Breast epithelium (tissue), 4 donors: ENCODE results near the gene KRT37. TPM values are rescaled to one million over a fixed set of nuclear protein-coding genes. Genes with fewer than 3 reads are reported as not detected.

Experiments used
- DNase-seq, 2 donors: peaks; one replicate each; pipeline ENCODE4 v3.0.0-alpha.2; 2019; ENCODE audit warnings: low spot score in 2 of 2
- H3K27ac ChIP-seq, 2 donors: fragments of 200-600 bp; sonication (generic) in 1 of 2; one replicate each; pipeline ENCODE4 v1.5.1; 2016 to 2019; ENCODE audit warnings: mild to moderate bottlenecking in 1 of 2
- H3K27me3 ChIP-seq, 2 donors: fragments of 200-600 bp; sonication (generic) in 1 of 2; one replicate each; pipeline versions ENCODE4 v1.5.1 to v1.6.0; 2017 to 2019; ENCODE audit warnings: control low read depth in 1 of 2, mild to moderate bottlenecking in 1 of 2
- H3K36me3 ChIP-seq: fragments of 200-600 bp; one replicate; pipeline ENCODE4 v1.5.1; 2019
- H3K4me1 ChIP-seq, 2 donors: fragments of 200-600 bp; sonication (generic); one replicate each; pipeline ENCODE4 v1.5.1; 2016 to 2019; ENCODE audit warnings: control low read depth in 1 of 2
- H3K4me3 ChIP-seq, 3 donors: fragments of 200-600 bp; sonication (generic); 1 replicate in 2 of 3; 2 replicates in 1 of 3; pipeline ENCODE4 v1.5.1; 2016 to 2019; ENCODE audit warnings: mild to moderate bottlenecking in 3 of 3, moderate library complexity in 2 of 3
- H3K9me3 ChIP-seq, 2 donors: fragments of 200-600 bp; sonication (generic) in 1 of 2; one replicate each; pipeline ENCODE4 v1.5.1; 2016 to 2019; ENCODE audit warnings: control low read depth in 1 of 2
- CTCF ChIP-seq, 3 donors: fragments of 450-650 bp; IDR thresholded peaks; one replicate each; pipeline ENCODE4 v1.5.1; 2016 to 2017; ENCODE audit warnings: antibody characterized with exemption in 3 of 3, mild to moderate bottlenecking in 3 of 3, moderate library complexity in 3 of 3
- POLR2A ChIP-seq: fragments of 450-650 bp; IDR thresholded peaks from one replicate; pipeline ENCODE4 v1.6.1; 2016; ENCODE audit warnings: antibody characterized with exemption, mild to moderate bottlenecking, moderate library complexity
- POLR2AphosphoS5 ChIP-seq, 3 donors: sonication (generic); formaldehyde crosslinking; IDR thresholded peaks; one replicate each; pipeline ENCODE4 v1.6.1; 2017; ENCODE audit warnings: antibody characterized with exemption in 3 of 3
- intact Hi-C: fragments of 100-400 bp; cut with DNase I; formaldehyde crosslinking; loops from one replicate; pipeline ENCODE4 v1.15.1; 2023; ENCODE audit warnings: low total_unique reads
- total RNA-seq, 3 donors: library from RNA; depleted of rRNA; stranded (reverse); fragments of >200 nt; gene quantifications; one replicate each; pipeline ENCODE4 v1.1.0, GENCODE V29; 2016

KRT37 gene
- total RNA-seq, 3 donors from 2014 or later: not detected

GRCh38 chr17:41440531-41441033 lies 16.2 kb upstream of the KRT37 start, which contains the start of gene KRT38:
Gene KRT38 (minus strand): TSS chr17:41440983. CDS start chr17:41440921, 62 bp downstream.
- TF ChIP-seq CTCF (IDR thresholded peaks at IDR 0.05) (no peak), POLR2AphosphoS5 (IDR thresholded peaks at IDR 0.05) (no peak), POLR2A (no peak)
- Histone ChIP-seq H3K27me3 (no peaks in the 10 kb centered on the region), H3K4me3 (no peak within 1 kb of the TSS), H3K27ac (no peak within 1 kb of the TSS), H3K36me3 (no peaks in the 10 kb centered on the region), H3K4me1 (no peaks in the 10 kb centered on the region), H3K9me3 (no peaks in the 10 kb centered on the region)
- intact Hi-C loops: no loop called here
- no peak for DNase-seq

GRCh38 chr17:41439375-41439774 lies 15.0 kb upstream of the KRT37 start:
- H3K27me3 ChIP-seq: no peaks in the 10 kb centered on the region
- H3K4me3 ChIP-seq: no peak overlapping the region
- intact Hi-C loops: no loop called here
- H3K4me1 ChIP-seq: no peaks in the 10 kb centered on the region
- TF ChIP-seq POLR2A: no peak
- no peak for TF ChIP-seq CTCF (IDR thresholded peaks at IDR 0.05)
- no peak for TF ChIP-seq POLR2AphosphoS5 (IDR thresholded peaks at IDR 0.05)
- H3K9me3 ChIP-seq: no peaks in the 10 kb centered on the region
- no peak overlapping the region for H3K27ac ChIP-seq
- no peaks in the 10 kb centered on the region for H3K36me3 ChIP-seq
- no peak for DNase-seq

- no peaks in the 10 kb centered on the region for H3K4me1 ChIP-seq
- intact Hi-C loops: no loop called here
- no peak overlapping the region for H3K27ac ChIP-seq
- H3K36me3 ChIP-seq: no peaks in the 10 kb centered on the region
- no peaks in the 10 kb centered on the region for H3K27me3 ChIP-seq
- H3K4me3 ChIP-seq: no peak overlapping the region
- no peak for DNase-seq
- no peak for TF ChIP-seq POLR2A
- no peak for TF ChIP-seq POLR2AphosphoS5 (IDR thresholded peaks at IDR 0.05)
- TF ChIP-seq CTCF (IDR thresholded peaks at IDR 0.05): no peak
- no peaks in the 10 kb centered on the region for H3K9me3 ChIP-seq
Observed at GRCh38 chr17:41437769-41438168, 13.4 kb upstream of the KRT37 start.

- no peak overlapping the region for H3K27ac ChIP-seq
- intact Hi-C loops: no loop called here
- no peaks in the 10 kb centered on the region for H3K36me3 ChIP-seq
- H3K4me1 ChIP-seq: no peaks in the 10 kb centered on the region
- H3K4me3 ChIP-seq: no peak overlapping the region
- H3K9me3 ChIP-seq: no peaks in the 10 kb centered on the region
- TF ChIP-seq CTCF (IDR thresholded peaks at IDR 0.05): no peak
- TF ChIP-seq POLR2A: no peak
- TF ChIP-seq POLR2AphosphoS5 (IDR thresholded peaks at IDR 0.05): no peak
- no peak for DNase-seq
- no peaks in the 10 kb centered on the region for H3K27me3 ChIP-seq
Observed at GRCh38 chr17:41437254-41437653, 12.9 kb upstream of the KRT37 start.

- Histone ChIP-seq H3K36me3 (no peaks in the 10 kb centered on the region), H3K4me3 (no peak overlapping the region), H3K4me1 (no peaks in the 10 kb centered on the region), H3K27ac (no peak overlapping the region), H3K27me3 (no peaks in the 10 kb centered on the region), H3K9me3 (no peaks in the 10 kb centered on the region)
- DNase-seq: no peak
- TF ChIP-seq CTCF (IDR thresholded peaks at IDR 0.05) (no peak), POLR2AphosphoS5 (IDR thresholded peaks at IDR 0.05) (no peak), POLR2A (no peak)
- intact Hi-C loops: no loop called here
Observed at GRCh38 chr17:41434415-41434814, 10.0 kb upstream of the KRT37 start.
